ENCODE measurements around the gene NSUN5. TPM values are rescaled to one million over a fixed set of nuclear protein-coding genes. Genes with fewer than 3 reads are reported as not detected.

Gene NSUN5
- 32.6 TPM for polyA plus RNA-seq (2012; ENCODE audit: low read depth, missing spikeins)

DNA sequence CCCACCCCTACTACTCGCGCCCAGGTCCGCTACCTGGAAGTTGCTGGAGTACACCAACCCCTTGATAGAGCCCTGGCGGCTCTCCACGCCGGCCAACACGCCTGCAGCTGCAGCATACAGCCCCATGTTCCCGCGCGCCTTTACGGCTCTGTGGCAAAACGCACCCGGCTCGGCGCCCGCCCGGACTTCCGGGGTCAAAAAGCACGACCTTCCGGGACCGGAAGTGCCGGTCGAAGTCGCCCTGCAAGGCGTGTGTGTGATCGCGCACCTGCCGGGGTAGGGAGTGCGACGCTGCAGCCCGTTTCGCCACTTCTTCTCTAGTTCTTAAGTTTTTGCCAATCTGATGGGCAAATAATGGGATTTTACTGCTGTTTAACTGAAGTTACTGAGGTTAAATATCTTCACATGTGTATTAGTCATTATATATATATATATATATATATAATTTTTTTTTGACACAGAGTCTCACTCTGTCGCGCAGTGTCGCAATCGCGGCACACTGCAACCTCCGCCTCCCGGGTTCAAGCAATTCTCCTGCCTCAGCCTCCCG is at the start of gene NSUN5:
Gene NSUN5 (minus strand): TSS at position 162 of the 550 bp plus-strand sequence. CDS start 36 bp downstream, at position 126.
- peak; percentile 77; the same call in 1 of the 2 replicates for TF ChIP-seq TAF1 (IDR thresholded peaks at IDR 0.05; ENCODE audit: low read depth, low read length)
- peak; percentile 75 for TF ChIP-seq POLR2AphosphoS5 (IDR thresholded peaks at IDR 0.05; ENCODE audit: low read depth, low read length)
- TF ChIP-seq POU2F2 (IDR thresholded peaks at IDR 0.05; ENCODE audit: low read depth, low read length) = peak; percentile 67; the same call in 1 of the 2 replicates
- TF ChIP-seq PAX5 (IDR thresholded peaks at IDR 0.05; ENCODE audit: insufficient read depth, low read length, severe bottlenecking) = peak; percentile 61
- peak; percentile 30; the same call in 1 of the 2 replicates for TF ChIP-seq SPI1 (IDR thresholded peaks at IDR 0.05; ENCODE audit: low read depth, low read length)
- peak; percentile 86 for TF ChIP-seq POLR2A (IDR thresholded peaks at IDR 0.05; ENCODE audit: low read depth, low read length)
- FAIRE-seq (peak; percentile 75), DNase-seq (ENCODE audit: insufficient read length, low spot score) (peak; percentile 95)

DNA sequence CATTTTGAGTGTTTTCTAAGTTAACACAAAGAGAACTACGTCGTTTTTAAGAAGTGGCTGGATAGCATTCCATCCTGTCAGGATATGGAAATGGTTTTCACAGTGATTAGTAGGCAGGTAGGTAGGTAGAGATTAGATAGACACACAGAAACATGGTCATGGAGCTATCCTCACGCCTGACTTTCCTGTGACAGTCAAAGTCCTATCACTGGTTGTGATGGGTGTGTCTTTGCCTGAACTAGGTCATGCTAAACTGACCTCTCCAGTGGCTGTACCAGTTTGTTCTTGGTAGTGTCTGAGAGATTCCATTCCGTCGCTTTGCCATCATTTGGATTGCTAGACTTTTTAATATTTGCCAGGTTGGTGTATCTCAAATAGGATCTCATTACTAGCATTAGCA is 47.5 kb upstream of the NSUN5 start:
- TF ChIP-seq POU2F2 (IDR thresholded peaks at IDR 0.05; ENCODE audit: low read depth, low read length) (no peak), POLR2AphosphoS5 (IDR thresholded peaks at IDR 0.05; ENCODE audit: low read depth, low read length) (no peak), TAF1 (IDR thresholded peaks at IDR 0.05; ENCODE audit: low read depth, low read length) (no peak), SPI1 (IDR thresholded peaks at IDR 0.05; ENCODE audit: low read depth, low read length) (no peak), PAX5 (IDR thresholded peaks at IDR 0.05; ENCODE audit: insufficient read depth, low read length, severe bottlenecking) (no peak), POLR2A (IDR thresholded peaks at IDR 0.05; ENCODE audit: low read depth, low read length) (no peak)
- FAIRE-seq (peak; percentile 26), DNase-seq (ENCODE audit: insufficient read length, low spot score) (no peak)

- FAIRE-seq = no peak
- TF ChIP-seq SPI1 (IDR thresholded peaks at IDR 0.05; ENCODE audit: low read depth, low read length) (no peak), POLR2AphosphoS5 (IDR thresholded peaks at IDR 0.05; ENCODE audit: low read depth, low read length) (no peak)
- no peak for DNase-seq (ENCODE audit: insufficient read length, low spot score)
Measured at GRCh38 chr7:73354821-73355220, 46.2 kb upstream of the NSUN5 start.

- TF ChIP-seq TAF1 (IDR thresholded peaks at IDR 0.05; ENCODE audit: low read depth, low read length) (no peak), POLR2AphosphoS5 (IDR thresholded peaks at IDR 0.05; ENCODE audit: low read depth, low read length) (no peak), POU2F2 (IDR thresholded peaks at IDR 0.05; ENCODE audit: low read depth, low read length) (no peak)
- FAIRE-seq (no peak), DNase-seq (ENCODE audit: insufficient read length, low spot score) (no peak)
Measured at GRCh38 chr7:73354196-73354595, 45.6 kb upstream of the NSUN5 start.

- TF ChIP-seq POLR2AphosphoS5 (IDR thresholded peaks at IDR 0.05; ENCODE audit: low read depth, low read length) (no peak), POLR2A (IDR thresholded peaks at IDR 0.05; ENCODE audit: low read depth, low read length) (no peak), TAF1 (IDR thresholded peaks at IDR 0.05; ENCODE audit: low read depth, low read length) (no peak), PAX5 (IDR thresholded peaks at IDR 0.05; ENCODE audit: insufficient read depth, low read length, severe bottlenecking) (no peak), SPI1 (IDR thresholded peaks at IDR 0.05; ENCODE audit: low read depth, low read length) (no peak), POU2F2 (IDR thresholded peaks at IDR 0.05; ENCODE audit: low read depth, low read length) (no peak)
- DNase-seq (ENCODE audit: insufficient read length, low spot score) (no peak), FAIRE-seq (no peak)
Measured at GRCh38 chr7:73353243-73353642, 44.6 kb upstream of the NSUN5 start.

GRCh38 chr7:73352784-73353183 is 44.2 kb upstream of the NSUN5 start:
- TF ChIP-seq POLR2AphosphoS5 (IDR thresholded peaks at IDR 0.05; ENCODE audit: low read depth, low read length) (no peak), SPI1 (IDR thresholded peaks at IDR 0.05; ENCODE audit: low read depth, low read length) (no peak), TAF1 (IDR thresholded peaks at IDR 0.05; ENCODE audit: low read depth, low read length) (no peak), POU2F2 (IDR thresholded peaks at IDR 0.05; ENCODE audit: low read depth, low read length) (no peak), POLR2A (IDR thresholded peaks at IDR 0.05; ENCODE audit: low read depth, low read length) (no peak), PAX5 (IDR thresholded peaks at IDR 0.05; ENCODE audit: insufficient read depth, low read length, severe bottlenecking) (no peak)
- no peak for DNase-seq (ENCODE audit: insufficient read length, low spot score)
- no peak for FAIRE-seq

DNA sequence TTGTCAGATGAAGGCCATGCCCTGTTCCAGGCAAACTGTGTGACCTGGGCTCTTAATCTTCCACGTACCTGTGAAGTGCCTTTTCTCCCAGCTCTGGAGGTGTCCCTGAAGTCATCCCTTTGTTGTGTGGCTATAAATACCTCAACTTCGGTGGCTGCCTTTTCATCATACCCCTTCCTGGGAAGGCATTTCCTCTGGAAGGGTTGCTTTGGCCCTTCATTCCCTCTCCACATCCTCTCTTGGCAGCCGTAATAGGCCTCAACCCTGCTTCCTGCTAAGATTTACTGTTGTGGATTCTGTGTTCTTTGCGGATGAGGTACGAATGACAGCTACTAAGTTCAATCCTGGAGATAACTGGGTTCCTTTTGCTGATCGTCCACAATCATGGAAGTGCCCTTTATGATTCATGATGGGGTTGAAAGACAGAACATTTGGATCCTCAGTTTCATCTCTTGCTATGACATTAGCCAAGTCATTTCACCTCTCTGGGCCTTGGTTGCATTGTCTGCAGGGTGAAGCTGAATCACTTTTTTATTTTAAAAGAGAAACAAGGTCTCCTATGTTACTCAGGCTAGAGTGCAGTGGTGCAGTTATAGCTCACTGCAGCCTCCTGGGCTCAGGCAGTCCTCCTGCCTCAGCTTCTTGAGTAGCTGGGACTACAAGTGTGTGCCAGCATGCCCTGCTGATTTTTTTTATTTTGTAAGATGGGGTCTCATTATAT is 43.0 kb upstream of the NSUN5 start:
- no peak for TF ChIP-seq POLR2AphosphoS5 (IDR thresholded peaks at IDR 0.05; ENCODE audit: low read depth, low read length)
- no peak for TF ChIP-seq PAX5 (IDR thresholded peaks at IDR 0.05; ENCODE audit: insufficient read depth, low read length, severe bottlenecking)
- no peak for TF ChIP-seq POLR2A (IDR thresholded peaks at IDR 0.05; ENCODE audit: low read depth, low read length)
- TF ChIP-seq SPI1 (IDR thresholded peaks at IDR 0.05; ENCODE audit: low read depth, low read length) = no peak
- no peak for TF ChIP-seq POU2F2 (IDR thresholded peaks at IDR 0.05; ENCODE audit: low read depth, low read length)
- TF ChIP-seq TAF1 (IDR thresholded peaks at IDR 0.05; ENCODE audit: low read depth, low read length) = no peak
- DNase-seq (ENCODE audit: insufficient read length, low spot score) = no peak
- no peak for FAIRE-seq

GRCh38 chr7:73350306-73351068 is 41.9 kb upstream of the NSUN5 start:
- DNase-seq (ENCODE audit: insufficient read length, low spot score) (no peak), FAIRE-seq (no peak)
- no peak for TF ChIP-seq POU2F2 (IDR thresholded peaks at IDR 0.05; ENCODE audit: low read depth, low read length)
- no peak for TF ChIP-seq PAX5 (IDR thresholded peaks at IDR 0.05; ENCODE audit: insufficient read depth, low read length, severe bottlenecking)
- TF ChIP-seq POLR2AphosphoS5 (IDR thresholded peaks at IDR 0.05; ENCODE audit: low read depth, low read length) = no peak
- no peak for TF ChIP-seq POLR2A (IDR thresholded peaks at IDR 0.05; ENCODE audit: low read depth, low read length)
- TF ChIP-seq SPI1 (IDR thresholded peaks at IDR 0.05; ENCODE audit: low read depth, low read length) = no peak
- TF ChIP-seq TAF1 (IDR thresholded peaks at IDR 0.05; ENCODE audit: low read depth, low read length) = no peak

GRCh38 chr7:73349763-73350162 is 41.1 kb upstream of the NSUN5 start:
- DNase-seq (ENCODE audit: insufficient read length, low spot score) (no peak), FAIRE-seq (no peak)

More at GRCh38 chr7:73349763-73350162, 41.1 kb upstream of the NSUN5 start:
- no peak for TF ChIP-seq PAX5 (IDR thresholded peaks at IDR 0.05; ENCODE audit: insufficient read depth, low read length, severe bottlenecking)
- TF ChIP-seq POLR2A (IDR thresholded peaks at IDR 0.05; ENCODE audit: low read depth, low read length) = no peak
- TF ChIP-seq SPI1 (IDR thresholded peaks at IDR 0.05; ENCODE audit: low read depth, low read length) = no peak
- no peak for TF ChIP-seq POU2F2 (IDR thresholded peaks at IDR 0.05; ENCODE audit: low read depth, low read length)
- no peak for TF ChIP-seq TAF1 (IDR thresholded peaks at IDR 0.05; ENCODE audit: low read depth, low read length)
- TF ChIP-seq POLR2AphosphoS5 (IDR thresholded peaks at IDR 0.05; ENCODE audit: low read depth, low read length) = no peak

All from GM12891 (cell line).